IPS DF 4.7 (cell line): Measurements from ENCODE around the gene CADPS2.
"Not testable (repeated sequence)": the region's sequence is repeated elsewhere in the genome, so short reads cannot be mapped to it uniquely, and the experiment has no call there.

Experiments
- DNase-seq: peaks from one replicate; pipeline ENCODE4 v3.0.0-alpha.2; 2013; ENCODE audit warnings: low spot score; ENCODE audit errors: extremely low read depth

The CADPS2 gene

DNA sequence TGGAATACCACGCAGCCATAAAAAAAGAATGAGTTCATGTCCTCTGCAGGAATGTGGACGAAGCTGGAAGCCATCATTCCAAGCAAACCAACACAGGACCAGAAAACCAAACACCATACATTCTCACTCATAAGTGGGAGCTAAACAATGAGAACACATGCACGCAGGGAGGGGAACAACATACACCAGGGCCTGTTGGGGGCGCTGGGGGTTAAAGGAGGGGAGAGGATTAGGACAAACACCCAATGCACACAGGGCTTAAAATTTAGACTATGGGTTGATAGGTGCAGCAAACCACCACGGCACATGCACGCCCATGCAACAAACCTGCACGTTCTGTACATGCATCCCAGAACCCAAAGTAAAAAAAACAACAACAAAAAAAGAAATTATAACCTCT lies 210.6 kb downstream of the CADPS2 start:
- no peak for DNase-seq

DNA sequence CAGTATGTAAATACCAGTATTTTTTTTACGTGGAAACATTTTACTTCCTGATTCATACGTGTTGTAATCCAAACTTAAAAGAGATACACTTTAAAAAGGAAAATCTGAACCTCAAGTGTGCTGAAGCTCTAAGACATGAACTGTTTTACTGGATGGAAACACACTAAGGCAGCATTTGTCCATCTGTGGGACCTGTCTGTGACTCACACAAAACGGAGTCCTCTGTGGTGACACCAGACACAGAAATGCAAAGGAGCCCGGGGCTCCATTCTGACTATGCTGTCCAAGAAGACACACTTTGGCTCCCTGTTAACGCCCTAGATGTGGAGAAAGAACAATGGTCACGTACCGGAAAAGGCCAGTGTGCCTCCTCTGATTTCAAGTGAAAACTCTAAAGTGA lies 211.2 kb downstream of the CADPS2 start:
- DNase-seq, result no peak

DNA sequence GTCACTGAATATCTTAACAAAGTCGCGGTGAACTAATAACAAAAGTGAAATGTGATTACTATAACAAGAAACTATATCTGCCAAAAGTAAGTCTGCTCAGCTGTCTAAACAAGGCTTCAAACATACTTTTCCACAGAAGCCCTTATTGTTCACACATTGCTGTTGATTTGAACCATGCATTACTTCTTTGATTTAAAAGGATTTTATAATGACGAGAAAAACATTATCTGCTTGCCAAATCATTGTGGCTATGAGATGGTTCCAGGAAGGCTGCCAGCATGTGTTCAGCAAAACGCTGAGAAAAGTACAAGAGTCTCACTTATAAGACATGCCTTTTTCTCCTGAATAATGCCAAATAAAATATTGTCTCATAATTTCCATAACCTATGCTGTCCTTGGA lies 211.8 kb downstream of the CADPS2 start:
- DNase-seq, result no peak

DNA sequence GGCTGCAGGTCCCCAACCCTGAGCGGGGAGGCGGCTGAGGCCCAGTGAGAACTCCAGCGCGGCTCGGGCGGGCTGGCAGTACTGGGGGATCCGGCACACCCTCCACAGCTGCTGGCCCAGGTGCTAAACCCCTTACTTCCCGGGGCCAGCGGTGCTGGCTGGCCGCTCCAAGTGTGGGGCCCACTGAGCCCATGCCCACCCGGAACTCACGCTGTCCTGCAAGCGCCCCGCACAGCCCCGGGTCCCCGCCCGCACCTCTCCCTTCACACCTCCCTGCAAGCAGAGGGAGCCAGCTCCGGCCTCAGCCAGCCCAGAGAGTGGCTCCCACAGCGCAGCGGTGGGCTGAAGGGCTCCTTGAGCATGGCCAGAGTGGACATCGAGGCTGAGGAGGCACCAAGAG lies 212.3 kb downstream of the CADPS2 start:
- DNase-seq, result no peak

DNA sequence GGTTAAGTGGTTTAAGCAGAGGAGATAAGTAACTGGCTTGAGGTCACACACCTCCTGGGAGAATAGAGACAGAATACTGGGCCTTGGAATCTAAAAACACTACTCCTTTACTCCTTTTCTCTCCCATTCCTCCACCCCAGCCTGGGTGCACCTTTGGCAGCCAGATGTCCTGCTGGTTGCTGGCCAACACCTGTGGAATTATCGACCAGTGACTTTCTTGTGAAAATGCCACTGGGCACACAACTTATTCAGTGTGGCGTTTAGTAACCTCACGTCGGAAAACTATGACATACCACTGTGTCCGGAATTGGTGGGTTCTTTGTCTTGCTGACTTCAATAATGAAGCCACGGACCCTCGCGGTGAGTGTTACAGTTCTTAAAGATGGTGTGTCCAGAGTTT lies 213.7 kb downstream of the CADPS2 start:
- no peak for DNase-seq

DNA sequence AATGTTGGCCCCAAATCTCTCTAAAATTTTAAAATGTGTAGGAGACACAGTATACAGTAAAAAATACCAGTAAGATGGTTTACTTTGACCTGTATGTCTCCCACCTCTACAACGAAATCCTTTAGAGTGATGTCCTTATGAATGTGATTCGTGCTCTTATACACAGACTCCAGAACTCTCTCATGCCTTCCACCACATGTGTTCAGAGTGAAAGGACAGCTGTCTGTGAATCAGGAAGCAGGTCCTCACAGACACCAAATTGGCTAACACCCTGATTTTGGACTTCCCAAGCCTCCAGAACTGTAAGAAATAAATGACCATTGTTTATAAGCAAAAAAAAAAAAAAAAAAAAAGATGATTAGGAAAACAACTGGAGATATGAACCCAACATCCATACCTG lies 222.5 kb downstream of the CADPS2 start:
- DNase-seq, result no peak

DNA sequence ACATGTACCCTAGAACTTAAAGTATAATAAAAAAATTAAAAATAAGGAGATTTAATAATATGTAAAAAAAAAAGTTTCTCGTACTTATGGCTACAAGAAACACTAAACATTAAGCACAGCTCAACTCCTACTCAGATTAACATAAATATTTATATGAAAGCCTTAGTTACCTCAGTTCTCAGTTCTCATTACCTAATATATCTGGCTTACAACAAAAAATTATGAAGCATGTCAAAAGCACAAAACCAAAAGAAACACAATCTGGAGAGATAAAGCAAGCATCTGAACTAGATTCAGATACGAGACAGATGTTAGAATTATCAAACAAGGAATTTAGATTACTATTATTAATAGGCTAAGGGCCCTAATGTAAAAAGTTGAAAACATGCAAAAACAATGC lies 227.4 kb downstream of the CADPS2 start:
- DNase-seq, result no peak

DNA sequence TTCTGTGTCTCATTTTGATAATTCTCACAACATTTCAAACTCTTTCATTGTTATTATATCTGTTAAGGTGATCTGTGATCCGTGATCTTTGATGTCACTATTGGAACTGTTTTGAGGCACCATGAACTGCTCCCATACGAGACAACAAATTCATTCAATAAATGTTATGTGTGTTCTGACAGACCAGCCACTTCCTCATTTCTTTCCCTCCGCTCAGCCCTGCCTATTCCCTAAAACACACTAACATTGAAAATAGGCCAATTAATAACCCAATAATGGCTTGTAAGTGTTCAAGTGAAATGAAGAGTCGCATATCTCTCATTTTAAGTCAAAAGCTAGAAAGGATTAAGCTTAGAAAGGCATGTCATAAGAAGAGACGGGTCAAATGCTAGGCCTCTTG lies 232.6 kb downstream of the CADPS2 start:
- no peak for DNase-seq

DNA sequence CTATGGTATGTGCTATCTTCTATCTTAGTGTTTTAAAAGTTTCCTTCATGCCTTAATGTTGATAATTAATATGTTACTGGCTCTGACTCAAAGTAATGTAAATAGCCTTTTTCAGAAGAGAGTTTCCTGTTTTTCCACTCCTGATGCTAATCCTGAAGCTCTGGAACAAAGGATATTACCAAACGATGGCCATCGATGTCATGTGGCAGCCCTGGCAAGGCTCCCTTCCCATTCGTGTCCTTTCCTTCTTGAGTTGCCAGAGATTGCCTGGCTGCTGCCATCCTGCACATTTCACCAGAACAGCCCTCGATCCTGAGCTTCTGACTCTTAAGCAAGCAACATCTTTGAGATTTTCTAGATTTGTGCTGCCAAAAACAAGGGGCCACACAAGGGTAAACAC lies 233.4 kb downstream of the CADPS2 start:
- no peak for DNase-seq

DNA sequence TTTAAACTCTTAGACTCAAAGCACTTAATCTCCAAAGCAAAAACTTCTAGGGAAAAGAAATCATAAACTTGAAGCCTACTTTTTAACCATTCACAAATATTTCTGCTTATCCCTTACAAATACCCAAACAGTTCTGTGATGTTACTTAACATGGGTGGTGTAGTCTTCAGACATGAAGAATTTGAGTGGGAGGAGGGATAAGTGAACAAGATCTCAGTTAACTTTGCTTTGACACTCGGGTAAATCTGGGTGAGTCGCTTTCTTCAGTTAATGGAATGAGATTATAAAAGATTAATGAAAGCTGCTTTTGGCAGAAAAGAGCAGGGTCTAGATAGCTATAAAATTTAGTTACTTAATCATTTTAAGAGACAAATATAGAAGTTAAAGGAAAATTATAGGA lies 234.8 kb downstream of the CADPS2 start:
- no peak for DNase-seq

DNA sequence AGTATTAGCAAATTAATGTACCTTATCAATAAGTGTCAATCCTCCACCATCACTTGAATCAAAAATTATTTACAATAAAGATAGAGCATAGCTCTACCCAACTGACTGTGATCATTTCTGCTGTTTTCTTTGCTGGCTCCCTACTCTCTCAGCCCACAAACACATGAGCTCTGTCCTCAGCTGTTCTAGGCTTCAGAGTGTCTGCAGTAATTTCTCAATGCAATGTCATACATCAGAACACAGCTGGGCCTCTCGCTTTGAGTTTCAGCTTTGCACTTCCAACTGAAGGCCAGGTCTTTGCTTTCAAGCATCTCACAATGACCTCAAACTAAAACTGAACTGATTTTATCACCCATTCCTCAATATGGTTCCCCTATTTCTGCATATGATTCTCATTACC lies 243.0 kb downstream of the CADPS2 start:
- no peak for DNase-seq

DNA sequence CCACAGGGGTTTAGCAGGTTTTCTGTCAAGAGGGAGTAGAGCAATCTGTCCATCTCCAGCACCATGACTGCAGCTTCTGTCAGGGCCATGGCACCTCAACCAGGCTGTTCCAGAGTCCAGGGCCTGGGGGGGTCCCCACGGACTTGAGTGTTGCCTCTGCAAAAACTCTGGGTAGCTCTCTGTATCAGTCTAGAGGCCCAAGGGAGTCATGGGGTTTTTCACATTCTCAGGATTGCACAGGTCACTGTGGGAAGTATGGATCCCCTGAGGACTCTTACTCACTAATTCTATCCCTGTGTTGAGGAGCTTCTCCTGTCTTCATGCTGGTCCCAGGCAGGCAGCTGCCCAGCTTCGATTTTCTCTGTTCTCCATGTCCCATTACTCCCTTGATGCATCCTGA lies 247.8 kb downstream of the CADPS2 start:
- no peak for DNase-seq

DNA sequence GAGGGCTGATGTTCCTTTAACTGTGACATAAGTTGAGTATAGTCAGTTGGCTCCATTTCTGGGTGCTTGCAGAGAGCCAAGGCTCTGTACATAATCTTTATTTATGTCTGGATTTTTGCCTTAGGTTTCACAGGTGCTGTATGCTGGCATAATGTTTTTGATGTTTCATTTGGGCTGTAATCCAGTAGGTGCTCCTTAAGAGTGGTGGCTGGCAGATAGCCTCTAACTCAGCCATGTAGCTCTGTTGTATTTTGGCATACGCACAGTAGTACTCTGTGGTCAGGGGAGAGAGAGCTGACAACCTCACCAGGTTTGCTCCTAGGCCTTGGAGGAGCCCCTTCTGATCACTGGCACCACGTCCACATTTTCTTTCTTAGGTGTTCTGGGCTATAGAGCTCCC lies 248.5 kb downstream of the CADPS2 start:
- no peak for DNase-seq

DNA sequence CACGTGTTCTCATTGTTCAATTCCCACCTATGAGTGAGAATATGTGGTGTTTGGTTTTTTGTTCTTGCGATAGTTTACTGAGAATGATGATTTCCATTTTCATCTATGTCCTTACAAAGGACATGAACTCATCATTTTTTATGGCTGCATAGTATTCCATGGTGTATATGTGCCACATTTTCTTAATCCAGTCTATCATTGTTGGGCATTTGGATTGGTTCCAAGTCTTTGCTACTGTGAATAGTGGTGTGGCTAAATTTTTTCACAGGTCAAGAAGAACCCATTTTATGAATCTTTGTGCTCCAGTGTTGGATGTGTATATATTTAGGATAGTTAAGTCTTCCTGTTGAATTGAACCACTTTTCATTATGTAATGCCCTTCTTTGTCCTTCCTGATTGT lies 250.8 kb downstream of the CADPS2 start:
- DNase-seq, result not testable (repeated sequence)

DNA sequence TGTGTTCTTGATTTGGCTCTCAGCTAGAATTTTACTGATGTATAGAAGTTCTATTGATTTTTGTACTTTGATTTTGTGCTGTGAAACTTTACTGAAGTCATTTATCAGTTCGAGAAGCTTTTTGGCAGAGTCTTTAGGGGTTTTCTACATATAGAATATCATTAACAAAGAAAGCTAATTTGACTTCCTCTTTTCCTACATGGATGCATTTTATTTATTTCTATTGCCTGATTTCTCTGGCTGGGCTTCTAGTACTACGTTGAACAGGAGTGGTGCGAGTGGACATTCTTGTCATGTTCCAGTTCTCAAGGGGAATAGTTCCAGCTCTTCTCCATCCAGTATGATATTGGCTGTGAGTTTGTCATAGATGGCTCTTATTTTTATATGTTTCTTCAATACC lies 252.8 kb downstream of the CADPS2 start:
- DNase-seq, result no peak

DNA sequence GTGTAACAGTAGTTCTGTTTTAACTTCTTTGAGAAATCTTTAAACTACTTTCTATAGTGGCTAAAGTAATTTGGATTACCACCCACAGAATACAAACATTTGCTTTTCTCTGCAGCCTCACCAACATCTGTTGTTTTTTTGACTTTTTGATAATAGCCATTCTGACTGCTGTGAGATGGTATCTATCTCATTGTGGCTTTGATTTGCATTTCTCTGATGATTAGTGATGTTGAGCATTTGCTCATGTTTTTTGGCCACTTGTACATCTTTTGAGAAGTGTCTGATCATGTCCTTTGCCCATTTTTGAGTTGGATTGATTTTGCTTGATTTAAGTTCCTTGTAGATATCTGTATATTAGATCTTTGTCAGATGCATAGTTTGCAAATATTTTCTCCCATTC lies 254.0 kb downstream of the CADPS2 start:
- no peak for DNase-seq

DNA sequence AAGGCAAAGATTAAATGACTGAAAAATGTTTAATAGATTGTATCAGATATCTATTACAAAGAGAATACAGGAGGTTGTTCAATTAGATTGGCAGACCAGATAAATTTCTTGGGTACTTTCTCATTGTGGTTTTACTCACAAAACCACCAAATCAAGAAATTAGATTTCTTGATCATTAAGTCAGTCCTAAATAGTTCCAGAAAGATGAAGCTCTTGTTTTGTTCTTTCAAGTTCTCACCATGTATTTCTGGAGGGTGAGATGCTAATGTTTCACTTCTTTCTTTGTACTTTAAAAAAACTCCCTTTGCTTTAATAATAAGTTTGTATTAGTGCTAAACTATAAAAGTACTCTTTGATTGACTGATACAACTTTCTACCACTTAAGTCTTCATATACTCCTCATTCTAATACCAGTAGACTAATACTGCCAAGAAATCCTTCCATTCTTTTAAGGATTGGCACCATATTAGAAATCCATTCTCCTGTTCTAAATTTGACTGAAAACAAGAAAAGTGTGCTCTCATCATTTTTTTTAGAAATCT lies 256.8 kb downstream of the CADPS2 start:
- no peak for DNase-seq

DNA sequence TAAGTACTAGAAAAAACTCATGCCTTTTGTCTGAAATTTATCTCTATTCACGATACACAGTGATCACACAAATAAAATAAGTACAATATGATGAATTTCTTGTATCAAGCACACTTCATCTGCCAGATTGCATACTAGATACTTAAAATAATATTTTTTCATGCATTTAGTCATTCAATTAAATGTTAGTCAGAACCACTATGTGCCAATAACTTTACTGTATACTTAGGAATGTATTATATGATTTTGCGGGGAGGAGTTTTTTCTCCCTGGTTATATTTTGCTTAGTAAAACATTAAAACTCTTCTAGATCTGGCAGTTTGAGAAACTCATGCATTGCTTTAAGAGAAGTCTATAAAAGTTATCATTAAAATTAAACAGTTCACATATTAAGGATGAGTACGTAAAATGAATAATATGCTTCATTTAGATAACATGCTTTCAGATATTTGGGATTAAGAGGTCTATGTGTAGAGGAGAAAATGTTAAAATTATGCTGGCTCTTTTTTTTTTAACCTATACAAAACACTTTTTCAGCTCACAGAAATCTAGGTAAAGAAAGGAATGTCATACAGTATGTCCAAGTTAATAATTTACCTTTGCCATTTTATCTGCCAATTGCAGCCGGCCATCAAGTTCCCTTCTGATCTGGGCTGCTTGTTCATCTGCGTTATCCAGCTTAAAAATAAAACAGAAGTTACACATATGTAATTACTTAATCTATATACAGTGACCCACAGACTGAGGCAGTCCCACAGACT lies 257.4 kb downstream of the CADPS2 start:
- DNase-seq, result no peak

DNA sequence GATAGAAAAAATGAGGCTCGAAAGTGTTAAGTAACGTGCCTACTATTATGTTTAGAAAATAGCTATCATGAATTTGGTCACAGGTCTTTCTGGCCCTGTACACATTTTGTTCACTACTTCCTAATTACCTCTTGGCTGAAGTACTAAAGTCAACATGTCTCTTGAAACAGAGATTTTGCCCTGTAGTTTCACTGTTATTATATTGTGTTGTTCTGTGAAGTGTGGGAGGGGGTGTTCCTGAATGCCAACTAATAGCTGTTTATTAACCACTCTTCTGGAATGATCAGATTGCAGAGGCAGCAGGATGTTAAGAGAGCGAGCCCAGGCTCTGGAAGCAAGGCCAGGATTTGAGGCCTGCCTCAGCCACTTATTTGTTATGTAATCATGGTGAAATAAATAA lies 259.5 kb downstream of the CADPS2 start:
- no peak for DNase-seq

DNA sequence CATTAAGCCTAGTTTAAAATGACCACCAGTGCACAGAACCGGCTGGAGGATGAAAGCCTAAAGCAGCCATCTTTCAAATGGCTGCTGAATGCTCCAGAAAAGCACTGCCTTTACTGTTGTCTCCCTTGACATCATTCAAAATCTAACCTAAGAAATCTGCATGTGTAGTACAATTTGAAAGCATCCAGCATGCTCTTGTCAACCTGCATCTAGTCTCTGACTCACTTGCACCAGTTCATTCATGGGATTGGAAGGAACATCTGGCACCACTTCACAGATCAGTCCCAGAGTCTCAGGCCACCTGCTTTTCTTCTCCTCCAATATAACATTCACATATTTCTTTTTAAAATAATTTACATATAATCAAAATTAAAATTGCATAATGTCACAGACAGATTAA lies 263.6 kb downstream of the CADPS2 start:
- no peak for DNase-seq

DNA sequence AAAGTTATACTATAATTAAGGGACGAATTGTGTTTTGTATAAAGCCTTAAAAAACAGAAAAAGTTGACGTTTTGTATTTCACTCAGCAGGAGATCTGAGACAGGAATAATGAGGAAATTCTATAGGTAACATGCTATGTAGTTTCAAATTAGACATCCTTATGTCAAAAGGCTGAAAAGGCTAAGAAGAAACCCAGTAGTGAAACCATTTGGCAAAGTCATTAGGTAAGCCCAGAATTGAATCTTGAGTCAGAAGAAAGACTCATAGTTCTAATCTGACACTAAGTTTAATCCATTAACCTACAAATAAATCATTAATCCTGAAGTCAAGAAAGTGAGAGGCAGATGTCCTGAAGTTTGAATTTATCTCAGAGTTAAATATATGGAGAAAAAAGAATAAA lies 266.6 kb downstream of the CADPS2 start:
- no peak for DNase-seq

DNA sequence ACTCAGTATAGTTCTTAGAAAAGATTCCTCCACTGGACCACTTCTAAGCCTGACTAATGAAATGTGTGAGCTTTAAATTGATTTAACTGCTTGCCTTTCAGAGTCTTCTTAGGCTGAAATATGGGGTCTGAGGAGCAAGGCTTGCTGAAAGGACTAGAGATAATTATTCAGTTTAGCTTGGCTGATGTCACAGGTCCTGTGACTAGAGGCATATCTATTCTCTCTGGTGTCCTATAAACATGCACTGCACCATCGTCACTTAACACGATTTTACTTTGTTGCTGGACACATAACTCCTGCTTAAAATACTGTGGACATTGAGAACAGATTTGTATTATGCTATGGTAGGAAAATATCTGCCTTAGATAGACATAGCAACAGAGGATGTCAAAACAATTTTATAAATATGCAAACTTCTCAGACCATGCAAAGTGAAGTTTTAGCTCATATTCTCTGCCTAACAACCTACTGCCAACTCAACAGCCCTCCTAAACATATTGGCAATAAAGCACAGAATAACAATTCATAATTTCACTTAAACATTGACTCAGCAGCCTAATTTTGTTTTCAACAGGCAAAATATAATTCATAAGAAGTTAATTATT lies 267.6 kb downstream of the CADPS2 start:
- DNase-seq, result no peak

DNA sequence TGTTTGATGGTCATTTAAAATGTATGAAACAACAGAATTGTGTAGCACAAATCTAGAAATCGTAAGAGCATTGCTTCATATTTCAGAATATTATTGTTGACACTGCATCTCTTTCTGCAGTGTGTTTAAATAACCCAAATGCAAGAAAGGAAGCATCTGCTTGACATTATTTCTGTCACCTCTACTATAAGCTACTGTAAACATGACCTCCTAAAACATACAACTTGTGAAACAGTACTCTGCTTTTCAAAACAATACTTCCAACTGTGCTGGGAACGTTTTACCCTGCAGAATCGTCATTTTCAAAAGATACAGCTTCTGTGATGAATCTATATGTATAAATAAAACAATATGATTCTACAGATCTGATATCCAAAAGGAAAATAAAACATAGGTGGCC lies 269.3 kb downstream of the CADPS2 start:
- no peak for DNase-seq
